GM21447 (cell line): Measurements from ENCODE around the gene PTPRC.

Experiments used
- ATAC-seq: cut with Tn5 transposase; IDR thresholded peaks from one replicate; pipeline ENCODE4 v1.9.1; 2021; ENCODE audit not compliant: unreplicated experiment

PTPRC gene

DNA sequence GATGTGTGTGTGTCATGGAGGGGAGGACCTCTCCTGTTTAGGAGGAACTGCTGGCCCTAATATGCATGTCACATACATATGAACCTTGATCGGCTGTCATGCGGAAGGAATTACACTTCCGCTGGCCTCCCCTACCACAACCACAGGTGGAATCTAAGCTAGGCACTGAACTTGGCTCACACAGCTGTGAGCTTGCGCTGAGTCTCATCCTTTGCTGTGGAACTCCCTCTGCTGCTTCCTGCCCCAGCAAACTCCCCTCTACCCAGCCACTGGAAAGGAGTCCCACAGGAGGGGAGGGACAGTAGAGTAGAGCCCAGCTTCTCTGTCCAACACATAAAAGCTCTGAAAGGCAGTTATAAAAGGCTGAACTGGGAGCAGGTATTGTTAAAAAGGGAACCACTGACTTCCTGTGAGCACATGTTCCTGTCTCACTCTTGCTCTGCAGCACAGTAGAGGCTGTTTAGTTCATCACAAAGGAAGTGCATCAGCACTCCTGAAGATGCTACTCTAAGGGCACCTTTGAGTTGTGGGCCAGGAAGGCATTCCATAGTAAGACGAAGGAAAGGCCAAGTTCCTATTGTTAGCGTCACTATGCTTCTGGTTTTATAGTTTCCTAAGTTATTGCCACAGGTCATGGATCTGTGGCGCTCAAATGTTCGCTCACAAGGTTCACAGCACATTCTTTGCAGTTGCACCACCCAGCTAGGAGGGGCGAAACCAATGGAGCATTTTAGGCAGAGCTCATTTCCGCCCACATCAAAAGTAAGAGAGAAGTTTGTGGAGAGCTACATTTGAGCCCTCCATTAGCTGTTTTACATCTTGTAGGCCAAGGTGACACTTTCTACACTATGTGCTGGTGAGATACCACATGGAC is 17.7 kb upstream of the PTPRC start:
- peak; percentile 68 for ATAC-seq

DNA sequence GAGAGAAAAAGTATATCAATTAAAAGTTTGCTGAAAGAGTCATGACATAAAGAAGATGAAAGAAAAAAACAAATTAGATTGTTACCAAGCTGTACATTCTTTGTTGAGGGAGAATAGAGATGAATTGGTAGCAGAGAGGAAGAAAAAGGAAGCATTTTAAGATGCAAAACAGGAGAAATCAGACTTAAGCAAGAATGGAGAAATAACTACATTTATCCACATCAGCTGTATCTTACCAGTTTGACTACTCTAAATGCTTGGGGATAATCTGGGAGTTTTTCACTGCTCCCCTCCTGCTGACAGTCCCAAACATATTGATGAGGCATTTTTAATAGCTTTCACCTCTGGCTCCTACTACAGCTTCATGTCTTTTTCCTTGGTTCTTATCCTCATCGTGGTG is 16.8 kb upstream of the PTPRC start:
- no peak for ATAC-seq

DNA sequence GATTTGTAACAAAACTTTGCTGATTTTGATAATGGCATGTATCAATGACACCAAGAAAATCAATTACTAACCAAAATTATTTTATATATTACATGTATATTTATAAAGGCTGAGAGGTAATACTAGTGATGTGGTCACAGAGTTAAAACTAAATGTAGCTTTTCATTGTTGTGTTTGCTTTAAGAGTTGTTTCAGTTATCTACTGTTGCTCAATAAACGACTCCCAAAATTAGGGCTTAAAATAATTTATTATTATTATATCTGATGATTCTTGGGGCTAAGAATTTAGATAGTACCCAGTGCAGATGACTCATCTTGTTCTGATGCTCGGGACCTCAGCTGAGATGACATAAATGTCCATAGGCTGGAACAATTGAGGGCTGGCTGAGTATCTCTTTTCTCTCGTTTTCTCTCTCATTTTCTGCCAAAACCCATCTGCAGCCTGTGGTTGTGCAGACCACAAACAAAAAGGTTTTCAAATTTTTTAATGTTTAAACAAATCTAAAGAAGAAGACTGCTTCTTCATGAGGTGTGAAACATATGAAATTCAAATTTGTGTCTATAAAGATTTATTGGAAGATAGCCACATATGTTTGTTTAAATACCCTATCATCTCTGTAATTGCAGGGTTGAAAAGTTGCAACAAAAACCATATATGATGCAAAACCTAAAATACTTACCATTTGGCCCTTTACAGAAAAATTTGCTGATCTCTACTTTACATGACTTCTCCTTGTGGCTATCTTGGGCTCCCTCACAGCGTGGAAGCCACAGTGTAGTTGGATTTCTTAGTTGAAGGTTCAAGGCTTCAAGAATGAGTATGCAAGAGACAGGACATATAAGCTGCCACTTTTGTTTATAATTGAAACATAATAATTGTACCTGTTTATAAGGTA is 14.8 kb upstream of the PTPRC start:
- no peak for ATAC-seq

DNA sequence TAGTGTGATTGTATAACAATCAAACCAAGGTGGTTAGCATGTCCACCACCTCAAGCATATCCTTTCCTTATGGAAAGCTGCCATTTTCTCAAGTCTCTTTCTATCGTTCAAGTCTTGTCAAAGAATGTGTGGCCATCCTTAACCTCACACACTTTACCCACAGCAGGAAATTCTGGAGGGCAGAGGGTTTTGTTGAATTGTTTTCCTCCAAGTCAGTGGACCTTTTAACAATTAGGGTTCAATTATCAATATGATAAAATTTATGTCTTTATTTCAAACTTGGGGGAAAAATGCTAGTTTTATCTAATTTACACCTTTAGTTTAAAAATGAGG is 14.2 kb upstream of the PTPRC start:
- no peak for ATAC-seq

DNA sequence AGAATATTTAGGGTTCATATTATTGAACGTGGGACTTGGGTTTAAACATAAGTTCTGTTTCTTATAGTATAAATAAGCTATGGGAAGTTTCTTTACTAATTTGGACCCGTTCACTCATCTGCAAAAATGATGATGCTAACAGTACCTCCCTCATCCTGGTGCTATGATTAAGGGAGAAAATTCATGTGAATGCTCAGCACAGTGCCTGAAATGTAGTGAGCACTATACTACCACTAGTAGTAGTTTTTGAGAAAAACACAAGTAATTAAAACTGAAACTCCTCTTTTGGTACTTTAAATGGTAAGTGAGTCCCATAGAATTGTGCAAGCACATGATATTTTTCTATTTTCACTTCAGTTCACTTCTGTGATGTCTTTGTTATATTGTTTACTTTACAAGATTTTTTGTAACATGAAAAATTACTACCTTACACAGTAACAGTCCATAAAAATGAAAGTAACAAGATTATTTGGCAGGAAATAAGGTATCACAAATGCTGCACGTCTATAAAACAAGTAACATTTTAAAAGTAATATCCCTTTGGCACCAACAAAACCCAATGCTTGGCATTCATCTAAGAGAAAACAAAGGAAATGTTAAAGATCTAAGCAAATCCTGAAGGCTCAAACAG is 11.3 kb upstream of the PTPRC start:
- ATAC-seq, result no peak

DNA sequence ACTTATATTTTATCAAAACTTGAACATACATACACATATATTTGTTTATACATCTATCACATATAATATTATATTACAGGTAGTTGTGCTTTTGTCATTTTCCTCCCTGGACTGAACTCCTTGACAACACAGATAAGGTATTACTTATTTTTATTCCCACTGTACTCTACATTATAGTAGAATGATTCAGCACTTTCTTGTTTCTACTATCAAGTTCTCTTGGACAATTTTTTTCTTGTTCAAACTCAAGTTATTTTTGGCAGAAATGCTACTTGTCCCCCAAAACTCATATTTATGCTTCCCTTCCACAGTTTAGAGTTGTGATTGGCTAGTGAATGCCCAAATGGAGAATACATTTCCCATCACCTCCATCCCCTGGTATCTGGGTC is 10.8 kb upstream of the PTPRC start:
- ATAC-seq, result no peak

DNA sequence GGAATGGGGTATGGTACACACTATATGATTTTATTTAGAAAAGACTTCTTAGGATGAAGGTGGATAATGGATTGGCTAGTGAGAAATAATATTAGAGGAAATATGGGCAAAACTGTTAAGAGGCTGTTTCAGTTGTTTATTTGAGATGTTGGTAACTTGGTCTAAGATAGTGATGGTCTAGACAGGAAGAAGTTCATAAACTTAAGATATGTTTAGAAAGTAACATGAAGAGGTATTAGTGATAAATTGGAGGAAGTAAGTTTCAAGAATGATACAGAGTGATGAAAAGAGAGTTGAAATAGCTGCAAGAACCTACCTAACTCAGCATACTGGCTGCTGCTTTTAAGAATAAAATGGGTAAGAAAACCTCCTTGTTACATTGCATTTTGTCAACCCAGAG is 9.2 kb upstream of the PTPRC start:
- no peak for ATAC-seq

DNA sequence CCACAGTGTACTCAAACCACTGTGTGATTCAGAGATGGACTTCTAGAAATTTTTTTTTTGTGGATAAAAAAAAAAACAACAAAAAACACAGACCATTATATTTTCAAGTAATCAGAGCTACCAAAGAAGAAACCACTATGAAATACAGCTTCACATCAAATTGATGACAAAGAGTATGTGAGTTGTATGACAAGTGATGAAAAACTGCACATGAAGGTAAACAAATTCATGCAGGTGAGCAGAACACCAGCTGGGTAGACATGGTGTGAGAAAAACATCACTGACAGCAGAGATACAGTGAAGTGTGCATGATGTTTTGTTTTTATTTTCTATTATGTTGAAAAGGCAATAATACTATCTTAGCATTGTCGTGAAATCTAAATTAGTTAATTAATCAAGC is 8.0 kb upstream of the PTPRC start:
- ATAC-seq, result no peak

DNA sequence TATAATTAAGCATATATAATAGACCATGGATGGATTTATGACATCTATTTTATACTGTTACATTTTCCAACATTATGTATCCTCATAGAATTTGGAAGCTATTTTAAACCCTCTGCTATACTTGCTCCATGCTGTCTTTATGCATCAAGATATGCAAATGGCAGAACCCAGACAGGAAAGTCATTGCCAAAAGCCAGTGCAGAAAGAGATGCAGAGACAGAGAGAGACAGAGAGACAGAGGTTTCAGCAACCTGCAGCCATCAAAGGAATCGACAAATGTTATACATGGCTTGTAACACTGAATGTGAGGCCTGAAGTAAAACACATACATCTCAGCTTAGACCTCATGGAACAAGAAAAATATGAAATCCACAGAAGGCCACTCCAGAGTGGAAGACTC is 7.5 kb upstream of the PTPRC start:
- ATAC-seq, result no peak

DNA sequence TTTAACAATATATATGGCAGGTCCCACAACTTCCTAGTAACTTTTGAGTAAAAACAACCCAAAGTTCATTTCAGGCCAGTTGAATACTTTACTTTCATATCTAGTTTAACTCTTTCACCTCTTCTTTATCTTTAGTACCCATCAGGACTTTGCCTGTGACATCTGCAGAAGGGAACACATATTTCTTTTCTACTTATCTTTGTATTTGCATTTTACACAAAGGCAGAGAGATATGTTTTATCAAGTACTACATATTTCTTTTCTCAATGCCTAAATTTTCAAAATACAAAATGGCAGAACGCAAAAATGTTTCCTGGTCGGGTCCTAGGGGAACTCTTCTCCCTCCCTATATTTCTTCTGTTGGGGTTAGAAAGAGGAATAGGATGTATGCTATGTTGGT is 6.8 kb upstream of the PTPRC start:
- ATAC-seq, result no peak

DNA sequence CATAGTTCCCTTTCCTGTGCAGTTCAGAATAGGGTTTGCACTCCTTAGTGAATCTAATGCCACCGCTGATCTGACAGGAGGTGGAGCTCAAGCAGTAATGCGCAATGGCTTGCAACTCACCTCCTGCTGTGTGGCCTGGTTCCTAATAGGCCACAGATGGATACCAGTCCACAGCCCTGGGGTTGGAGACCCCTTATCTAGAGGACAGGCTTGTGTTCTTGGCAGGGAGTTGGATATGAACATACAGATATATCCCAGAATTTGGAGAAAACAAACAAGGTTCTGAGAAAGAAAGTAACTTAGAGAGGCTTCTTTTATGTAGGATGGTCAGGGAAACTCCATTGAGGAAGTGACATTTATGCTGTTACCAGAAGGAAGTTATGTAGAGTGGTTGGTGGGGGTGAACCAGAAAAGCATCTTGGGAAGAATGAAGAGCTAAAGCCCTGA is 5.1 kb upstream of the PTPRC start:
- no peak for ATAC-seq

DNA sequence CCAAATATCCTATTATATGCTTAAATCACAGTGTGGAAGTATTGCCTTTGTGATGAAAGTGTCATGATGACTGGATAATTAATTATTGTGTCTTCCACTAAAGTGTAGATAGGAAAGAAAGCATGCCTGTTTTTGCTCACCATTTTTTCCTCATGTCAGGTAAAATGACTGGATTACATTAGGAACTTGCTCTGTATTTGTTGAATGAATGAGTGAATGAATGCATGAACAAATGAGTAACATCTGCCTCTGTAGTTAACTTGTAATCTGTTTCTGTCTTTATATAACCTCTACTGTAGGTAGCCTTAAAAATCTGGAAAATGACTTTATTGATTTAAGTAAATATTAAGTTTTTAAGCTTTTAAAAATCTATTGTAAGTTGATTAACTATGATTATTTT is 2.9 kb upstream of the PTPRC start:
- no peak for ATAC-seq

DNA sequence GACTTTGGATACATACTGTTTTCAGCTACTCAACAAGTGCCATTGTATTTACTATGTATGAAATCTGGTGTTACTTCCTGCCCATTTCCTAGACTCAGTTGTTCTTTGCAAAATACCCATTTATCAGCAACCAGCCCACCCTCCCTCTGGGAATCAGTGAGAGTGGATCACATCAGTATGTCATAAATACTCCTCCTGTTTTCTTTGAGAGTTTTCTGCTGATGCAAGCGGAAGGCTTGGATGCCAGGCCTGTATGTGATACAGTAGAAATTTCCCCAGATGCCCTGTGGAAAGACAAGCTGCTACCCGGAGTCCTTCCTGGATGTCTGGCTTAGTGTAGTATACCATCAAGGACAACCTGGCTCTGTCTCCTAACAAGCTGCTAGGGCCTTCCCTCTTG is 2.4 kb upstream of the PTPRC start:
- no peak for ATAC-seq

DNA sequence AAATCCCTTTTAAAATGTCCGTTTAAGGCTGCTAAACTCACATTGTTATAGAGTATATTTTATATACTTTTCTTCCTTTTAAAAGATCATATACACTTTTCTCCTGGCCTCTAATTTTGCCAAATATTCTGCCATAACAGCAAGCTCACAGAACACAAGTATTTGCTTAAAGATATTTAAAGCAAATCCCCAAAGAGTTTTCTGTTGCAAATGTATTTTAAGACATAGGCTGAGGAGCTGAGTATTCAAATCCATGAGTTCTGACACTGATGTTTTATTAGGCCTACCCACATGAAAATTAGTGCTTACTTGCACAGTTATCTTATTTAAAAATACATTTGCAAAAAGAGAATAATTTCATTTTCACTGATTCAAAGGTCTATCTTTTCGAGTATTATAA is 1.7 kb upstream of the PTPRC start:
- no peak for ATAC-seq

DNA sequence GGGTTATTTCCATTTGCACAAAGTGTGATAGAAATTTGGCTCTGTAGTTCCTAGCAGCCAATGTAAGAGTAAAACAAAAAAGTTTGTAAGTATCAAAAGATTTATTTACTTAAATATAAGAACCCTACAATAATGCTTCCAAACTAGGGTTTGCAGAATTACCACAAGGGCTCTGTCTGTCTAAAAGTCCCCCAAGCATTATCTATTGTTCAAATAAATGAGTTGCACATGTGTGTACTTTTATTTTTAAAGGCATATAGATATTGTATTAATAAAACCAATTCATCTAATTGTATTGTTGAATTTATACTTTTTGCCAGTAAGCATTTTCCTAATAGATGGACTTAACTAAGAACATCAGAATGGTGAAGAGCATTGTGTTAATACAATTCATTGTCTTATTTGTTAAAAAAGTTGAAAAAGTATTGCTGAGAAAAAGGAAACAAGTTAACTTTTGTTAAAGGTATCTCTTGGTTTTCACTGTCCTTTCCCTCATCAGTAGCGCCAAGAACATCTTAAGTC is 863 bp upstream of the PTPRC start:
- ATAC-seq, result no peak

DNA sequence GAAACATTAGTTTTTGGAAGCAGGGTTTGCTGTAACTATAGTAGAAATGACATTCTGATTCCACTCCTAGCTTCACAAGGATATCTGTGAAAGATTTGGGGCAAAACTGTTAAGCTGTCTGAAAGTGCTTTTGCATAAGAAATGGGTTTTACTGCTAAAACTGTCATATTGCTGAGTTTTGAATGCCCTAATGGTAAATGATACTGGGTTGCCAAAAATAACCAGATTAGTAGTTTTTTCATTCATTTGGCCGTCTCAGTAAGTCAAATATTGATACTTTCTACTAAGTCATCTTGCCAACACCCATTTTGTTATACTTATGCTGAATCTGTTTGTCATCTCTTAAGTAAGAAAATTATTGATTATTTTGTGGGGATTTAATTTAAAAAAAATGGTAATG is 399 bp upstream of the PTPRC start:
- ATAC-seq, result peak; percentile 25

DNA sequence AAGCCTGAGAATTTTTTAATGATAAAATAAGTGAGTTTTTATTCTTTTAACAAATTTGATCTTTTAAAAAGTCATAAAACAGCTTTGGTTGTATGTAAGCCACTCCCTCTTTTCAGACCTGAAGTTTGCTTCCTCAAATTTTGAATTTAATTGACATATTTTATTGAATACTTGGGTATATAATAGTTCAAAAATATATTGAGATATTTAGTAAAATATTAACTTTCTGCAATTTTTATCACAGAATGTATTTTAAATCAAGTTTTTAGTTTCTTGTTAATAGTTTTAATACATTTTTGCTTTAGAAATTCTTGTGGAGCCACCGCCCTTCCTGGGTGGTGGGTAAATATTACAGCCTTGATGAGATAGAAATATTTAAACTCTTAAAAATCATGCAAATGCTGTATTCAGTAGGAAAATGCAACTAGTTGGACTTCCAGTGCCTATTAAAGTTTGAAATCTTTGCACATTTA is 867 bp downstream of the PTPRC start:
- ATAC-seq, result no peak

DNA sequence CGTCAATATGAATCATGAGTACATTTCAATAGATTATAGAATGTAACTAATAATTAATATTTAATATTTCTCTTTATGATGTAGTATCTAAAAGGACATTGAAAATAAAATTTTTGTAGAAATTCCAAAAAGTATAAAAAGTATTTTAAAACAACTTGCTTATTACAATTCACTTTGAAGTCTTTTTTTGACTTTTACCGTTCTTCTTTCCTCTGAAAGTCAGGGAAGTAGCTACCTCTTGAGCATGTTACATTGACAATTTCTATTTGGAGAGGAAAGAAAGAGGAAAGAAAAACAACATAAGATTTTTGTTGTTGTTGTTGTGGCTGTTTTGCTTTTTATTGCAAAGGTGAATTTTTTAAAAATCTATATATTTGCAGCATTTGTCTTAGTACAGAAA is 1.3 kb downstream of the PTPRC start:
- no peak for ATAC-seq

DNA sequence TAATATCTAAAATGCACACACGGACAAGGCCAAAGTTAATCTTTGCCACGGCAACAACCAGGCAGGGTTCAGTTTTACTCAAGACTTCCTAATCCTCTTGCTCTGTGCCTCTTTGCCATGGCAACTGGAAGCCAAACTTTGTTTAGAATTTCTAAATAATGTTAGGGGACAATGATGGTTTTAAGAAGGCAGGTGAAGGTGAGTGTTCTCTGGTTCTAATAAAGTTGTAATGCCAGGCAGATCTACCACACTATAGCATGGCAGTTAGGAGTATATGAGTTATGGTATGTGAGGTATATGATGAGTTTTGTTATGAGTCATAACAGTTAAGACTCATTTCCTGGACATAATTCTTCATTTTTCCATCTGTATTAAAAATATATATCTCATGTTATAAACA is 2.7 kb downstream of the PTPRC start:
- ATAC-seq, result peak; percentile 48

DNA sequence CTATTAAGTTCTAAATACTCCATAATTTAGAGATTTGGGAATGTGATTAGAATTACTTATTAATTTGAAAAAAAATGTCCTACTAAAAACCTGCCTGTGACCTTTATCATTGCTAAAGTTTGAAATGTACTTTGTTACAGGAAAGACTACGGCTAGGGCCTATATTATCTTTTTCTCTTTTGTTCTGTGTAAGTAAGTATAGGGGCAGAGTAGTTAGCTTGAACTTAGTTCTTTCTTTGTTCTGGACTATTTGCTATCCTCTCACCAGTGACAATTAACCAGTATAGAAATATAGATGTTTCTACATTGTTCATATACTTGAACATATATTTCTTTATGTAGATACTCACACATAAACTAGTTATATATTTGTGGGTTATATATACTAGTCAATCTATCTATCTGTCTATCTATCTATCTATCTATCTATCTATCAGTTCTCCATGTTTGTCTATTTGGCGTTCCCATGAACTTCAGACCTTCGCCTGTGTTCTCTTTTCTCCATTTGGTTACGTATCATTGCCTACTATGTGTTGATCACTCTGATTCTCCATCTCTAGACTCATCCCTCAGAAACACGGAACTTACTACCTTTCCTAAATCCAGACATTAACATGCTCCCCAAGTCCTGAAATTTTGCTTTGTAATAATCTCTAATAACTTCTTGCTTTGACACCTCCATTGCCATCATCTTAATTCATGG is 3.3 kb downstream of the PTPRC start:
- no peak for ATAC-seq

DNA sequence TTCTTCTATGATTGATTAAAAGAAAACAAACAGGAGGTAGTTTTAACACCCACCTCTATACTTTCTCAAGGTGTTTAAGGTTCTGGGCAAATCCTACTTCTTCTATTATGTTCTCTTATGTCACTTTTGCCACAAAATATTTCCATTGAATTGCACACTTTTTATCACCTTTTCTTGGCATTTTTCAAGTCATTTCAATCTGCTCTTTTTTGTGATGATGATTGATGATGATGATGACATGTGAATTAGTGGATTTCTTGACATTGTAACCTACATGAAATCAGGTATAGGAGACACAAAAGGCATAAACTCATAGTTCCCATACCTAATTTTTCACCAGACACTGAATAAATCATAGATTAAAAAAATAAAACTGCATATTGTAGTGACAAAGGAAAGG is 4.1 kb downstream of the PTPRC start:
- no peak for ATAC-seq
